ENCODE data around the gene KCND3.

- TF ChIP-seq CTCF (IDR thresholded peaks at IDR 0.05) (no peak), POLR2AphosphoS5 (IDR thresholded peaks at IDR 0.05; ENCODE audit: insufficient read depth in 1 of 2, low read depth in 1 of 2) (no peak), POLR2A (IDR thresholded peaks at IDR 0.05) (no peak)
Observed at GRCh38 chr1:111908011-111908621, 81.4 kb downstream of the KCND3 start.
